ENCODE measurements around the gene TM7SF3. TPM values are rescaled to one million over a fixed set of nuclear protein-coding genes. Genes with fewer than 3 reads are reported as not detected.

TM7SF3 gene
- total RNA-seq, 1 donor: 105 TPM

DNA sequence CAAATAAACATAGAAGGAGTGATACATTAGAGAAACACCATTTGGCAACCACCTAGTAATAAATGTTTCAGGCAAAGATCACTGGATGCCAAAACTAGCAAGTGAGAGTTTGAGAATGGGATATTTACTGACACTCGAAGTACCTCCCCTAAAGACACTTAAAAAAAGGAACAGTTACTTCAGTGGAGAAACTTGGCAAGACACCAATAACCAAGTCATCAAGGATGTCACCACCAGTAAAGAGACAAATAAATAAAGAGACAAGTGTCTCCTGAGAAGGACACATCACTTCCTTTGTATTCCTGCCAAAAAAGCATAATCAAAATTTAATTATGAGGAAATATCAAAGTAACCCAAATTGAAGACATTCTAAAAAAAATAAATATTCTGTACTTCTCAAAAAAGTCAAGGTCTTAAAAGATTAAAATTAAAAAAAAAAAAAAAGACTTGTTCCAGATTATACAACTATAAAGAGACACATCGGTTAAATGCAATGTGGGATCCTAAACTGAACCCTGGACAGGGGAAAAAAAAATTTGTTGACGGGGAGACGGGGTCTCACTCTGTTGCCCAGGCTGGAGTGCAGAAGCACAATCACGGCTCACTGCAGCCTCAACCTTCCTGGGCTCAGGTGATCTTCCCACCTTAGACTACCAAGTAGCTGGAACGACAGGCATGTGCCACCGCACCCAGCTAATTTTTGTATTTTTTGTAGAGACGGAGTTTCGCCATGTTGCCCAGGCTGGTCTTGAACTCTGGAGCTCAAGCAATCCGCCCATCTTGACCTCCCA, 26.4 kb downstream of the TM7SF3 start:
- TF ChIP-seq CTCF (IDR thresholded peaks at IDR 0.05; ENCODE audit: insufficient read depth, low read depth, low read length): no peak
- peak; percentile 8 for DNase-seq (ENCODE audit: low read depth)
- no peak overlapping the region for H3K4me3 ChIP-seq (ENCODE audit: low read depth, low read length)

- no peak for DNase-seq (ENCODE audit: low read depth)
- no peak for TF ChIP-seq CTCF (IDR thresholded peaks at IDR 0.05; ENCODE audit: insufficient read depth, low read depth, low read length)
These were observed 31.3 kb downstream of the TM7SF3 start for GRCh38 chr12:26982866-26983265.

GRCh38 chr12:26979733-26980132, 34.5 kb downstream of the TM7SF3 start:
- H3K4me3 ChIP-seq (ENCODE audit: low read depth, low read length): no peak overlapping the region
- no peak for TF ChIP-seq CTCF (IDR thresholded peaks at IDR 0.05; ENCODE audit: insufficient read depth, low read depth, low read length)
- DNase-seq (ENCODE audit: low read depth): no peak

More at GRCh38 chr12:26982866-26983265, 31.3 kb downstream of the TM7SF3 start:
- H3K4me3 ChIP-seq (ENCODE audit: low read depth, low read length): no peak overlapping the region

DNA sequence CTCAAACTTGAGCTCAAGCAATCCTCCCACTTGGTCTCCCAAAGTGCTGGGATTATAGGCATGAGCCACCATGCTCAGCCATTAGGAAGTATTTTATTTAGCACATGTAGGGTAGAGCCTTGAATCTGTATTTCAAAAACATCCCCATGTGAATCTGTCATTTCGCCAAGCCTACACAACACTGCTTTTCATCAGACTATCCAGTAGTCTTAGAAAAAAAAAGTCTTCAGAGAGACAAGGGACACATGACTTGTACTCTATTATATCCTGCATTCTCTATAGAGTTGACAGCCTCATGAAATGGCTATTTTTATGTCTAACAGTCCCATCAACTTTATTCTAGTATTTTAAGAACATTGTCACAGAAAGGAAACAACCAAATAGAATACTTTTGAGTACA, 35.4 kb downstream of the TM7SF3 start:
- H3K4me3 ChIP-seq (ENCODE audit: low read depth, low read length): no peak overlapping the region
- no peak for DNase-seq (ENCODE audit: low read depth)
- no peak for TF ChIP-seq CTCF (IDR thresholded peaks at IDR 0.05; ENCODE audit: insufficient read depth, low read depth, low read length)

DNA sequence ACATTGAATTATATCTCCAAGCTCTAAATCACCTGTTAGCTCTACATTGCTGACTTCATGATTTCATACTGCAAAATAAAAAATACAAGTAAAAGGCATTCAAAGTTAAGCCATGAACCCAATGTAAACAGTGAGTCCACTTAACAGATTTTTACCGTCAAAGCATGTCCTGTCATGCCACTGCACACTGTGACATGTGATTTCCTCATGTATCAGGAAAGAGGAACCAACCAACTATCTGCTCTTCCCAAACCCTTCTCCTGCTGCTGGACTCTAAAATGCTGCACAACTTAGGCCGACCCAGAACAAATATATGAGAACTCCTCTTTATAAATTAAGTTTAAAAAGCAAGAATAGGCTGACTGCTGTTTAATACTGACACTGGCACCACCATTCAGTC, 37.5 kb downstream of the TM7SF3 start:
- no peak overlapping the region for H3K4me3 ChIP-seq (ENCODE audit: low read depth, low read length)
- DNase-seq (ENCODE audit: low read depth): no peak
- TF ChIP-seq CTCF (IDR thresholded peaks at IDR 0.05; ENCODE audit: insufficient read depth, low read depth, low read length): no peak

DNA sequence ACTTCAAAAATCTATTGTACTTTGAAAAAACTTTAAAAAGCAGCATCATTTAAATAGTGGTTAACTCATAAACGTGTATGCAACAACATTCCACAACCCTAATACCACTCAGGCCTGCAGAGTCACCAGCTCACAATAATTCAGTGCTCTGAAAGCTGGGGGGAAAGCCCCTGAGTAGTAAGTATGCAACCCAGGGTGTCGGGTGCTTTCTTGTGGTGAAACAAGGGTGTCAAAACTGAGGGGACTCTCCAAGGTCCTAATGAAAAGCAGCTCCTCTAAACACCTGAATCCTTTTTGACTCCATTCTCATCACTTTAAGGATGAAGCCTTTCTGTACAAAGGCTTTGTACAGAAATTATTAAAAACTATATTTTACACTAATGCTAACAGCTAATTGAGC, 42.2 kb downstream of the TM7SF3 start:
- no peak for DNase-seq (ENCODE audit: low read depth)
- TF ChIP-seq CTCF (IDR thresholded peaks at IDR 0.05; ENCODE audit: insufficient read depth, low read depth, low read length): no peak
- H3K4me3 ChIP-seq (ENCODE audit: low read depth, low read length): no peak overlapping the region

DNA sequence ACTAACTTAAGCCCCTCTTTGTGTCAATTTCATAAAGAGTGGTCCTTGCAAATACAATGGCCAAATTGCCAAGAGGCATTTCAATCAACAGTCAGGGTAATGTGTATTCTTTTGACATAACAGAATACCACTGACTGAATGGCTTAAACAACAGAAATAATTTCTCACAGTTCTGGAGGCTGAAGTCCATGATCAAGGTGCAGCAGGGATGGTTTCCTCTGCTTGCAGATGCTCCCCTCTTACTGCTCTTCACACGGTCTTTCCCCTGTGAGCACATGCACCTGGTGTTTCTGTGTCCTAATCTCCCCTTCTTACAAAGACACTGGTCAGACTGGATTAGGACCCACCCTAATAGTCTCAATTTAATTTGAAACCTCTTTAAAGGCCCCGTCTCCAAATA, 44.0 kb downstream of the TM7SF3 start:
- DNase-seq (ENCODE audit: low read depth): no peak
- H3K4me3 ChIP-seq (ENCODE audit: low read depth, low read length): no peak overlapping the region
- no peak for TF ChIP-seq CTCF (IDR thresholded peaks at IDR 0.05; ENCODE audit: insufficient read depth, low read depth, low read length)
